Stimulated activated CD8-positive, alpha-beta memory T cell treated with anti-CD3 and anti-CD28 coated beads, Interleukin-4, amount 100 ng/mL, for 24 hours (primary cell): ENCODE measurements around the gene CFHR4.
"Not testable (repeated sequence)": the region's sequence is repeated elsewhere in the genome, so short reads cannot be mapped to it uniquely, and the experiment has no call there.

Source experiments
- DNase-seq: peaks from one replicate; pipeline ENCODE4 v3.0.0-alpha.2; 2020; ENCODE audit warnings: low read depth

The CFHR4 gene

GRCh38 chr1:196887515-196888239, at the start of gene CFHR4:
Gene CFHR4 (plus strand): TSS chr1:196888052. CDS start chr1:196888151, 99 bp downstream.
- no peak for DNase-seq

DNA sequence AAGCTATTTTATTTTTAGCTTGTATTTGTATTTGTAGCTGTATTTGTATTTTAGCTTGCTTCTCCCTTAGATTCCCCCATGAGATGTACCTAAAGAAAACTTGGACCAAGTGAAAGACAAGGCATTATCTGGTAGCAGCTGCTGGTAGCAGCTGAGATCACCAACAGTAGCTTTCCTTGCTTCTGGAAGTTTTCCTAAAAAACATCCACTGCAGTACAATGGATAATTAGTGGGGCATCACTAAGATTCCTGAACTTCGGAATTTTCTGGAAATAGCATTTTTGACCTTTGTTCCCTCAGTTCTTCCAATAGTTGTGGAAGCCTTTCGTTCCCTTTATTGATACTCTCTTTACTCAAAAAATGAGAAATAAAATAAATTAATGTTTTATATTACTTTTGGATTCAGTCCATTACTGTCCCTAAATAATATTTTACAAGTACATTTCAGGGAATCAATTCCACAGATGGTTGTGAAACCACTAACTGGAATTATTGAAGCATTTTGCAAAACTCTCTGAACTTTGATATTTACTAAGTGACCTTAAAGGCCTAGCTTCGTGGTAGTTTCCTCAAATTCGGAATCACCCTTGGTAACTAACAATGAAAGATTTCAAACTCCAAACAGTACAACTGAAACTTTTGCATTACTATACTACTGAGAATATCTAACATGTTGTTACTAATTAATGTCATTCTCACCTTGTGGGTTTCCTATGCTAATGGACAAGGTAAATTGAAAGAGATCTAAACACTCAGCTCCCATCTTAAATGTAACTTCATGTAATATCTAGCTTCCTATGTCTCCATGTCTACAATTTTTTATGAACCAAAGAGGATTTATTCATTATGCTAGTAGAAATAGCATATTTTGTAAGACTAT, 38.0 kb upstream of the CFHR4 start:
- DNase-seq, result not testable (repeated sequence)

GRCh38 chr1:196856053-196856452, 31.8 kb upstream of the CFHR4 start:
- no peak for DNase-seq

DNA sequence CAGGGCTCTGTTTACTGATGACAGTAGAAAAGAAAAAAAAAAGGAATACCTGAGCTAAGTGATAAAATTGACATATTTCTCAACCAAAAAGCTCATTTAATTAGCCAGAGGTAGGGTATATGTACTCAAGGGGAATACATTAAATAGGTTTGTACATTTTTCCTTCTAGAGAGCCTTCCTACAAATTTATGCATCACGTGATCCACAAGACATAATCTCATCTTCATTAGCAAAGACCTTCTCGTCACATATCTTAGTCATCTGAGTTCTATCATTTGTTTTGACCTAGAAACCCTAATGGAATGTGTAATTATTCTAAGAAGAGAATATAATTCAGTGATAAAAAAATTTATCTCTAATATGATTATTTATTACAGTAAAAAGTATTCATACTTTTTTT, 30.7 kb upstream of the CFHR4 start:
- no peak for DNase-seq

DNA sequence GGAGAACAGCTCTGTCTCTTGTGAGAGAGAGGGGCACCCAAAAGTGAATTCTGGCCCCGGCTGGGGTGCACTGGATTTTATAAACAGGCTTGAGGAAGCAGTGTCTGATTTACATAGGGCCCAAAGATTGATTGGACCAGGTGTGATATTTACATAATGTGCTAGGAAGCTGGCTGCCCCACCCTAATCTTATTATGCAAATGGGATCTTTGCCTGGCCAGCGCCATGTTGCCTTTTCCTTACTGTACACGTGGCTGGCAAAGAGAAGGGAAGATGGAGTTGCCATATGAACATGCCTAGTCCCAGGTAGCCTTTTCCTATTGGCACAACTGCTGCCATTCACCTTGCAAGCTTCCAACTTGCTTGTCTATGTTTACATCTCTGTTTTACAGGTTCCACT, 29.0 kb upstream of the CFHR4 start:
- no peak for DNase-seq

DNA sequence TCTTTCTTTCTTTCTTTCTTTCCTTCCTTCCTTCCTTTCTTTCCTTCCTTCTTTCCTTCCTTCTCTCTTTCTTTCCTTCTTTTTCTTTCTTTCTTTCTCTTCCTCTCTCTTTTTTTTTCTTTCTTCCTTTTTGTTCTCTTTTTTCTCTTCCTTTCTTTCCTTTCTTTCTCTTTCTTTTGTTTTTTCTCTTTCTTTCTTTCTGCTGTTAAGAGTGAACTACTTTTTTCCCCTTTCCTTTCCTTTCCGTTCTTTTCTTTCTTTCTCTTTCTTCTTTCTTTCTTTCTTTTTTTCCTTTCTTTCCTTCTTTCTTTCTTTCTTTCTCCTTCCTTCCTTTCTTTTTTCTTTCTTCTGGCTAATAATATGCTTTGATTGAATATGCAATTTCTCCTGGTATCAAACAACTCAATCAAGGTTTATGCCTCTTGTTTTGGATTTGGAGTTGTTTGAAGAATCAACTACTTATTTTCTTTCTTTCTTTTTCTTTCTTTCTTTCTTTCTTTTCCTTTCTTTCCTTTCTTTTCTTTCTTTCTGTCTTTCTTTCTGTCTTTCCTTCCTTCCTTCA, 27.4 kb upstream of the CFHR4 start:
- DNase-seq, result no peak

- no peak for DNase-seq
These were observed 26.4 kb upstream of the CFHR4 start for GRCh38 chr1:196861429-196861828.

DNA sequence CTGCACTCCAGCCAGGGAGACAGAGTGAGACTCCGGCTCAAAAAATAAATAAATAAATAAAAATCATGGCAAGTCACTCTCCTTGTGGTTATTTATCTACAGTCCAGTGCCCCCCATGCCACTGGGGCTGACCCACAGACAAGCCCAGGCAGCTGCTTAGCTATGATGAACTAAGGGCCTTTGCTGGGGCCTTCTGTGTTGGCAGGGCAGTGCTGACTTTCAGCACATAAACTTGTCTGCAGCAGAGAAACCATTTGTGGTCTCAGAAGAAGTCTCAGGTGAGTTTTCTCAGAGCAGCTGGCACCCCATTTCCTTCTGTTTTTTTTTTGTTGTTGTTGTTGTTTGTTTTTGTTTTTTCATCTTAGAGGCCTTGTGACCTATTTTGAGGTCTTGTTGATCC, 20.9 kb upstream of the CFHR4 start:
- DNase-seq, result no peak

DNA sequence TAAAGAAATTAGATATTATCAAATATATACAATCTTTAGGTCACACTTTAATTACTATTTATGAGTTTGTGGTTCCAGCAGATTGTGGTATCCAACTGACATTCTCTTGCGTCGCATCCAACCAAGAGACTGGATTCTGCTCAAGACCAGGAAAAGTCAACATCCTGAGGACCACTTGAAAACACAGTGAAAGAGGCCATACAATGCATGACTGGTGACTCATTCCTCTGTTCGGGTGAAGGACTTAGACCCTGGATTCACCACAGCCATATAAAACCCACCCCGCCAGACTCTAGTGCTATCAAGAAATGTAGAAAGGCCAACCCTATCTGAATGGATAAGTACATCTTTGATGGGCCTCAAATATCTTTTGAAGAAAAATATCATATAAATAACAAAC, 14.5 kb upstream of the CFHR4 start:
- no peak for DNase-seq

- DNase-seq, result no peak
These were observed 11.9 kb upstream of the CFHR4 start for GRCh38 chr1:196875935-196876334.

GRCh38 chr1:196877964-196878363, 9.9 kb upstream of the CFHR4 start:
- DNase-seq, result no peak

DNA sequence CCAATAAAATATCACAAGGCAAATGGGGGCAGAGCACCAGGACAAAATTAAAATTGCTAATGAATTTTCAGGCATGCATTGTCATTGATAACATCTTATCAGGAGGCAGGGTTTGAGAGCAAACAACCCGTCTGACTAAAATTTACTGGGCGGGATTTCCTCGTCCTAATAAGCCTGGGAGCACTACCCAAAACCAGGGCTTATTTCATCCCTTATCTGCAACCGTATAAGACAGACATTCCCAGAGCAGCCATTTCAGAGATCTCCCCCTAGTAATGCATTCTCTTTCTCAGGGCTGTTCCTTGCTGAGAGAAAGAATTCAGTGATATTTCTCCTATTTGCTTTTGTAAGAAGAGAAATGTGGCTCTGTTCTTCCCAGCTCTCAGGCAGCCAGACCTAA, 1.3 kb upstream of the CFHR4 start:
- DNase-seq, result not testable (repeated sequence)

DNA sequence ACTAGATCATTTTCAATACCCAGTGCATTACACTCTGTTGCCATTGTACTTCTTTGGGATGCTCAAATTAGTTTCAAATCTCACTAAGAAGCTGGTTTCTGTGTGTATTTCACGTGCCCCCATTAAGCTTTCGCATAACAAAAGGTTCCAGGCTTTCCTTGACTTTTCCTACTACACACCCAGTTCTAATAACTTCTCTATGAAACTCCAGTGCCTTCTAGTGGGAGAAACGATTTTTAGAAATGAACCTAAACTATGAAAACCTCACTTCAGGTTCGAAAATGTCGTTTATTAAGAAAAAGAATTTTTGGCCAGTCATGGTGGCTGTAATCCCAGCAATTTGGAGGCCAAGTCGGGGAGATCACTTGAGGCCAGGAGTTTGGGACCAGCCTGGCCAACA, 2.8 kb downstream of the CFHR4 start:
- DNase-seq, result no peak

GRCh38 chr1:196891251-196891650, 3.4 kb downstream of the CFHR4 start:
- no peak for DNase-seq

DNA sequence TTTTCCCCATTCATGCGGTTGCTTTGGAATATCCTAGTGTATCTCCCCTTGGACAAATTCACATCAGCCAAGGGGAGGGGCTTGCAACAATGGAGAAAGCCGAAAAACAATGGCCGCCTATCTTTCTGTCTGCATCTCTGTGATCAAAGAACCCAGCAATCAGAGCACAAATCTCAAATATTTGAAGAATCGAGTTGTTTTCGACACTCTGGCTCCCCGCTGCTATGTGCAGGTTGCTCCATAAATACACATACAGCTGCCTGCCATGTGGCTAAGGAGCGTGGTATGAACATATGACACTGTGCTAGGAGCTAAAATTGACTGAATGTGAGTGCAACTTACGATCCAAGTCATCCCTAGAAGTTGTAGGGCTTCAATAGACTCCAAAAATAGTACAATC, 8.5 kb downstream of the CFHR4 start:
- no peak for DNase-seq

DNA sequence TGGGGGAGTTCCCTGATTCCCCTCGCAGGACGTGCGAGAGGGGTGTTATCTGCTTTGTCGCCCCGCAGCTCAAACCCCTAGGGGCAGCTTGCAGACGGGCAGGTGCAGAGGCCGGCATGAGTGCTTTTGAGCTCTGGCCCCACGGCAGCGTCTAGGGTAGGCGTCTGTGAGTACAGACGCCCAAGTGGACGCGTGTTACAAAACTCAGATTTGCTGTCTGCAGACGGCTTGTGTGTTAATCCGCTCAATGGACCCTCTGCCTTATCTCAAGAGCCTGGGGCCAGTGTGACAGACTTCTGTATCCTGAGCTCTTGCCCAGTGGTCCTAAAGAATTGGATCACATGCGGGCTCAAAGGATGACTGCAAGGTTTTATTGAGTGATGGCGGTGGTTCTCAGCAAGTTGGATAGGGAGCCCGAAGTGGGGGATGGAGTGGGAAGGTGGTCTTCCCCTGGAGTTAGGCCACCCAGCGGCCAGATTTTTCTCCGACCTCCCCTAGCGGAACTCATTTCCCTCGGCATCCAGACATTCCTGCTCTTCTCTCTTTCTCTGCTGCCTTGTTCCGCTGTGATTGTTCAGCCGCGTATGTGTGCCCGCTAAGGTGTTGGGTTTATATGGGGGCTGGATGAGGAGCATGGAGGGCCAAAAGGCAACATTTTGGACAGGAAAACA, 9.4 kb downstream of the CFHR4 start:
- no peak for DNase-seq

- no peak for DNase-seq
These were observed 14.5 kb downstream of the CFHR4 start for GRCh38 chr1:196902344-196902743.

- DNase-seq, result no peak
These were observed 22.4 kb downstream of the CFHR4 start for GRCh38 chr1:196910215-196910614.

GRCh38 chr1:196912283-196912682, 24.4 kb downstream of the CFHR4 start:
- DNase-seq, result not testable (repeated sequence)

DNA sequence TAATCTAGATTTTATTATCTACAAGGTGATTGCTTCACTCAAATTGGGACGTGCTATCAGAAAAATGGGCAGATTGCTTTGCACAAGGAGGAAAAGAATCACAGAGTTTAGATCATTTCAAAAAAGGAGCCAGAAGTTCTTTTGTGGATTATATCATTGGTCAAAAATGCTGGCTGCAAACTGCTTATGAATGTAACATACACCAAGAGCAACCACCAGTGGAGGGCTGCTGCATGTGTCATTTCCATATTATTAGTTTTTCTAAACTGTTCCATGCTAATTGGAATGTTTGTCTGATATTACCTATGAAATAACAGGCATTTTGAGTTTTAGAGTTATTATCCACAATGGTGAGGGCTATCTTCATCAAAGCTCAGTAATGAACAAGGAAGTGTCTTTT, 39.0 kb downstream of the CFHR4 start:
- DNase-seq, result not testable (repeated sequence)

- not testable (repeated sequence) for DNase-seq
These were observed 45.0 kb downstream of the CFHR4 start for GRCh38 chr1:196932853-196933252.

DNA sequence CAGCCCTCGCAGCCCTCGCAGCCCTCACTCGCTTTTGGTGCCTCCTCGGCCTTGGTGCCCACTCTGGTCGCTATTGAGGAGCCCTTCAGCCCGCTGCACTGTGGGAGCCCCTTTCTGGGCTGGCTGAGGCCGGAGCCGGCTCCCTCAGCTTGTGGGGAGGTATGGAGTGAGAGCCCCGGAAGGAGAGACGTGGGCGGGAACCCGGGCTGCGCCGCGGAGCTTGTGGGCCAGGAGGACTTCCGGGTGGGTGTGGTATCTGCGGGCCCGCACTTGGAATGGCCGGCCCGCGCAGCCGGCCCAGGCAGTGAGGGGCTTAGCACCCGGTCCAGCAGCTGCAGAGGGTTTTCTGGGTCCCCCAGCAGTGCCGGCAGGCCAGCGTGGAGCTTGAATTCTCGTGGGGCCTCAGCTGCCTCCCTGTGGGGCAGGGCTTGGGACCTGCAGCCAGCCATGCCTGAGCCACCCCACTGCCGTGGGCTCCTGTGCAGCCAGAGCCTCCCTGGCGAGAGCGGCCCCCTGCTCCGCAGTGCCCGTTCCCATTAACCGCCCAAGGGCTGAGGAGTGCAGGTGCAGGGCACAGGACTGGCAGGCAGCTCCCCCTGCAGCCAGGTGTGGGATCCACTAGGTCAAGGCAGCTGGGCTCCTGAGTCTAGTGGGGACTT, 45.8 kb downstream of the CFHR4 start:
- DNase-seq, result no peak
